DMS153 treated with DMSO at 0.1 percent for 48 hours (cell line): ENCODE data around the gene NUTM2E.
"Not testable (repeated sequence)": the region's sequence is repeated elsewhere in the genome, so short reads cannot be mapped to it uniquely, and the experiment has no call there.

ENCODE experiments used
- DNase-seq: peaks from one replicate; lab custom pipeline; 2025; ENCODE audit not compliant: unreplicated experiment; lab: John Stamatoyannopoulos, UW

The NUTM2E gene

GRCh38 chr10:79826496-79827215 lies at the start of gene NUTM2E:
NUTM2E (plus strand) TSS chr10:79826739; CDS start chr10:79841741, 15,002 bp downstream.
- not testable (repeated sequence) for DNase-seq

- not testable (repeated sequence) for DNase-seq
Observed at GRCh38 chr10:79777997-79778396, 48.5 kb upstream of the NUTM2E start.

- not testable (repeated sequence) for DNase-seq
Observed at GRCh38 chr10:79779310-79779938, 47.1 kb upstream of the NUTM2E start.

GRCh38 chr10:79779992-79780391 lies 46.5 kb upstream of the NUTM2E start:
- not testable (repeated sequence) for DNase-seq

GRCh38 chr10:79781584-79781983 lies 45.0 kb upstream of the NUTM2E start:
- DNase-seq = not testable (repeated sequence)

- not testable (repeated sequence) for DNase-seq
Observed at GRCh38 chr10:79787455-79787952, 39.0 kb upstream of the NUTM2E start.

GRCh38 chr10:79789351-79789750 lies 37.2 kb upstream of the NUTM2E start:
- DNase-seq = not testable (repeated sequence)

- not testable (repeated sequence) for DNase-seq
Observed at GRCh38 chr10:79791906-79792517, 34.5 kb upstream of the NUTM2E start.

GRCh38 chr10:79799337-79799736 lies 27.2 kb upstream of the NUTM2E start:
- not testable (repeated sequence) for DNase-seq

GRCh38 chr10:79805857-79806256 lies 20.7 kb upstream of the NUTM2E start:
- DNase-seq = not testable (repeated sequence)

- DNase-seq = not testable (repeated sequence)
Observed at GRCh38 chr10:79811895-79812294, 14.6 kb upstream of the NUTM2E start.

- not testable (repeated sequence) for DNase-seq
Observed at GRCh38 chr10:79816290-79816689, 10.2 kb upstream of the NUTM2E start.

- DNase-seq = not testable (repeated sequence)
Observed at GRCh38 chr10:79823387-79823786, 3.2 kb upstream of the NUTM2E start.

- DNase-seq = not testable (repeated sequence)
Observed at GRCh38 chr10:79825587-79826011, 940 bp upstream of the NUTM2E start.

- not testable (repeated sequence) for DNase-seq
Observed at GRCh38 chr10:79826131-79826495, 426 bp upstream of the NUTM2E start.

GRCh38 chr10:79833833-79834232 lies 7.3 kb downstream of the NUTM2E start:
- DNase-seq = not testable (repeated sequence)

GRCh38 chr10:79835891-79836290 lies 9.4 kb downstream of the NUTM2E start:
- not testable (repeated sequence) for DNase-seq

GRCh38 chr10:79836891-79837290 lies 10.4 kb downstream of the NUTM2E start:
- not testable (repeated sequence) for DNase-seq

- not testable (repeated sequence) for DNase-seq
Observed at GRCh38 chr10:79838441-79838840, 11.9 kb downstream of the NUTM2E start.

- DNase-seq = not testable (repeated sequence)
Observed at GRCh38 chr10:79853191-79853854, 26.8 kb downstream of the NUTM2E start.

GRCh38 chr10:79862269-79862668 lies 35.7 kb downstream of the NUTM2E start:
- DNase-seq = not testable (repeated sequence)
